HG02610 (cell line): ENCODE results near the gene PTPRB.

ENCODE experiments used
- ATAC-seq: cut with Tn5 transposase; IDR thresholded peaks from one replicate; pipeline ENCODE4 v1.9.1; 2021; ENCODE audit warnings: mild to moderate bottlenecking, moderate library complexity; ENCODE audit not compliant: unreplicated experiment

The PTPRB gene

GRCh38 chr12:70637303-70638085, at the start of gene PTPRB:
Gene PTPRB (minus strand): TSS chr12:70637429. CDS start chr12:70637395, 34 bp downstream.
- ATAC-seq, result no peak

GRCh38 chr12:70686907-70687306, 49.7 kb upstream of the PTPRB start:
- ATAC-seq, result no peak

GRCh38 chr12:70686299-70686698, 49.1 kb upstream of the PTPRB start:
- no peak for ATAC-seq

- ATAC-seq, result no peak
These were observed 46.7 kb upstream of the PTPRB start for GRCh38 chr12:70683976-70684375.

- ATAC-seq, result no peak
These were observed 34.5 kb upstream of the PTPRB start for GRCh38 chr12:70671698-70672097.

- no peak for ATAC-seq
These were observed 33.7 kb upstream of the PTPRB start for GRCh38 chr12:70670948-70671347.

GRCh38 chr12:70667253-70667652, 30.0 kb upstream of the PTPRB start:
- no peak for ATAC-seq

GRCh38 chr12:70666364-70666763, 29.1 kb upstream of the PTPRB start:
- no peak for ATAC-seq

- no peak for ATAC-seq
These were observed 27.2 kb upstream of the PTPRB start for GRCh38 chr12:70664465-70664881.

- no peak for ATAC-seq
These were observed 26.6 kb upstream of the PTPRB start for GRCh38 chr12:70663838-70664237.

- ATAC-seq, result no peak
These were observed 24.4 kb upstream of the PTPRB start for GRCh38 chr12:70661466-70662161.

- no peak for ATAC-seq
These were observed 23.5 kb upstream of the PTPRB start for GRCh38 chr12:70660620-70661219.

- ATAC-seq, result no peak
These were observed 22.9 kb upstream of the PTPRB start for GRCh38 chr12:70660002-70660604.

- no peak for ATAC-seq
These were observed 21.9 kb upstream of the PTPRB start for GRCh38 chr12:70659077-70659606.

- ATAC-seq, result no peak
These were observed 20.5 kb upstream of the PTPRB start for GRCh38 chr12:70657616-70658286.

GRCh38 chr12:70652451-70652850, 15.2 kb upstream of the PTPRB start:
- no peak for ATAC-seq

- no peak for ATAC-seq
These were observed 11.6 kb upstream of the PTPRB start for GRCh38 chr12:70648831-70649230.

- no peak for ATAC-seq
These were observed 11.0 kb upstream of the PTPRB start for GRCh38 chr12:70648191-70648590.

GRCh38 chr12:70646850-70647249, 9.6 kb upstream of the PTPRB start:
- ATAC-seq, result no peak

GRCh38 chr12:70645494-70646317, 8.5 kb upstream of the PTPRB start:
- ATAC-seq, result peak; percentile 83
